DMS114 treated with DMSO at 0.1 percent for 48 hours (cell line): ENCODE results near the gene CHD9.

ENCODE experiments used
- DNase-seq: peaks from one replicate; lab custom pipeline; 2025; ENCODE audit not compliant: unreplicated experiment; lab: John Stamatoyannopoulos, UW

The CHD9 gene

GRCh38 chr16:53129281-53130158, 74.7 kb downstream of the CHD9 start:
- no peak for DNase-seq

GRCh38 chr16:53130159-53131049, 75.6 kb downstream of the CHD9 start:
- peak; percentile 89 for DNase-seq

- DNase-seq, result no peak
These were observed 76.2 kb downstream of the CHD9 start for GRCh38 chr16:53131050-53131362.

- DNase-seq, result no peak
These were observed 76.7 kb downstream of the CHD9 start for GRCh38 chr16:53131363-53132071.

- no peak for DNase-seq
These were observed 77.6 kb downstream of the CHD9 start for GRCh38 chr16:53132406-53132805.

- no peak for DNase-seq
These were observed 80.5 kb downstream of the CHD9 start for GRCh38 chr16:53135329-53135728.

- DNase-seq, result no peak
These were observed 88.2 kb downstream of the CHD9 start for GRCh38 chr16:53142823-53143568.

- no peak for DNase-seq
These were observed 92.8 kb downstream of the CHD9 start for GRCh38 chr16:53147500-53148065.

GRCh38 chr16:53150769-53151168, 96.0 kb downstream of the CHD9 start:
- DNase-seq, result no peak

- DNase-seq, result no peak
These were observed 97.5 kb downstream of the CHD9 start for GRCh38 chr16:53152329-53152728.

- DNase-seq, result no peak
These were observed 98.3 kb downstream of the CHD9 start for GRCh38 chr16:53153130-53153529.

- DNase-seq, result no peak
These were observed 99.7 kb downstream of the CHD9 start for GRCh38 chr16:53154513-53154912.

GRCh38 chr16:53156516-53156915, 101.7 kb downstream of the CHD9 start:
- no peak for DNase-seq

GRCh38 chr16:53159781-53160436, 105.1 kb downstream of the CHD9 start:
- peak; percentile 33 for DNase-seq

- no peak for DNase-seq
These were observed 111.3 kb downstream of the CHD9 start for GRCh38 chr16:53166099-53166498.

GRCh38 chr16:53168744-53169143, 114.0 kb downstream of the CHD9 start:
- no peak for DNase-seq

GRCh38 chr16:53172517-53172916, 117.7 kb downstream of the CHD9 start:
- DNase-seq, result no peak

GRCh38 chr16:53175118-53175517, 120.3 kb downstream of the CHD9 start:
- DNase-seq, result no peak

GRCh38 chr16:53176434-53176833, 121.6 kb downstream of the CHD9 start:
- DNase-seq, result no peak

GRCh38 chr16:53183442-53183841, 128.7 kb downstream of the CHD9 start:
- DNase-seq, result no peak
